HepG2 (cell line): ENCODE data around the gene ZFR. TPM values are rescaled to one million over a fixed set of nuclear protein-coding genes. Genes with fewer than 3 reads are reported as not detected.
A peak's percentile ranks its signal among the peaks of the same experiment; 100 is the strongest.

ENCODE experiments used
- ATAC-seq: fragments of 200-7000 bp; cut with Tn5 transposase; 3 replicates; pipeline ENCODE4 v1.9.1; 2020; ENCODE audit warnings: mild to moderate bottlenecking, moderate library complexity
- BruUV-seq: library from RNA; stranded (reverse); fragments of 400-500 nt; replicated peaks from 2 replicates; lab custom pipeline; 2021; lab: Mats Ljungman, UMichigan
- CTCF ChIA-PET: fragments of 300-600 bp; formaldehyde crosslinking; extraction: SDS; loops from one replicate; lab custom pipeline; 2021; ENCODE audit warnings: low total read pairs, inconsistent platforms, low intra/inter-chr PET ratio; lab: Yijun Ruan, JAX
- POLR2A ChIA-PET: fragments of 350-600 bp; sonication (Branson Sonifier 250); formaldehyde crosslinking; loops from one replicate; lab custom pipeline; 2020; ENCODE audit warnings: antibody characterized with exemption, inconsistent platforms; lab: Yijun Ruan, JAX
- DNase-seq: peaks from one replicate; pipeline ENCODE4 v3.0.0-alpha.2; 2015; ENCODE audit warnings: low spot score
- FAIRE-seq: peaks from 3 replicates; lab custom pipeline; 2011; peaks lifted over from hg19 to GRCh38; lab: Jason Lieb, UNC
- H2AFZ ChIP-seq: one replicate; pipeline ENCODE4 v1.6.1; 2011; ENCODE audit warnings: low read length, inconsistent platforms
- H3K27ac ChIP-seq: fragments of 300-600 bp; 3 replicates; pipeline ENCODE4 v1.8.0; 2011; ENCODE audit warnings: mixed run types, mild to moderate bottlenecking, mixed read lengths, low read length, inconsistent platforms; ENCODE audit not compliant: insufficient read depth; ENCODE audit errors: extremely low read length
- H3K27me3 ChIP-seq, 2 experiments: fragments of 200-600 bp in 1 of 2; 2 replicates in 1 of 2; 3 replicates in 1 of 2; pipeline versions ENCODE4 v1.6.0 to v1.8.0; 2011; ENCODE audit warnings: low read length in 2 of 2, mild to moderate bottlenecking in 2 of 2, moderate library complexity in 2 of 2, inconsistent platforms in 1 of 2; ENCODE audit not compliant: insufficient read depth in 2 of 2, control insufficient read depth in 1 of 2
- H3K36me3 ChIP-seq, 2 experiments: fragments of 200-600 bp in 1 of 2; replicated peaks in 1 of 2; 2 replicates in 1 of 2; 3 replicates in 1 of 2; pipeline versions ENCODE4 v1.5.1 to v1.8.0; 2011; ENCODE audit warnings: low read length in 2 of 2, inconsistent platforms in 1 of 2; ENCODE audit not compliant: insufficient read depth in 2 of 2, control insufficient read depth in 1 of 2
- H3K4me1 ChIP-seq: 2 replicates; pipeline ENCODE4 v1.5.1; 2012; ENCODE audit warnings: low read length, inconsistent platforms; ENCODE audit not compliant: insufficient read depth
- H3K4me2 ChIP-seq: 2 replicates; pipeline ENCODE4 v1.6.0; 2011; ENCODE audit warnings: low read depth, low read length, inconsistent platforms
- H3K4me3 ChIP-seq, 3 experiments: fragments of 200-600 bp in 1 of 3; sonication (generic), shearing (Covaris generic) in 1 of 3; replicated peaks in 1 of 3; 2 replicates each; pipeline ENCODE4 v1.5.1; 2011 to 2016; ENCODE audit warnings: low read length in 3 of 3, inconsistent platforms in 2 of 3, low read depth in 2 of 3, mild to moderate bottlenecking in 2 of 3, control low read depth in 1 of 3, mixed read lengths in 1 of 3; ENCODE audit not compliant: insufficient read depth in 1 of 3
- H3K79me2 ChIP-seq: one replicate; pipeline ENCODE4 v1.6.1; 2011; ENCODE audit warnings: low read length, inconsistent platforms; ENCODE audit not compliant: insufficient read depth
- H3K9ac ChIP-seq: 2 replicates; pipeline ENCODE4 v1.6.0; 2011; ENCODE audit warnings: mild to moderate bottlenecking, low read depth, low read length, inconsistent platforms; ENCODE audit not compliant: insufficient read depth
- H3K9me3 ChIP-seq: 2 replicates; pipeline ENCODE4 v1.5.1; 2012; ENCODE audit warnings: mild to moderate bottlenecking, low read length
- H4K20me1 ChIP-seq: 2 replicates; pipeline ENCODE4 v1.6.0; 2011; ENCODE audit warnings: inconsistent platforms, mild to moderate bottlenecking, low read length, moderate library complexity; ENCODE audit not compliant: insufficient read depth
- ATRX ChIP-seq: sonication (generic); formaldehyde crosslinking; IDR thresholded peaks from 2 replicates; pipeline ENCODE4 v1.4.0; 2020; ENCODE audit warnings: missing genetic modification reagents, borderline replicate concordance
- KLF15 ChIP-seq: sonication (generic); formaldehyde crosslinking; IDR thresholded peaks from 2 replicates; pipeline ENCODE4 v1.8.1; 2023; ENCODE audit warnings: borderline replicate concordance, mild to moderate bottlenecking, inconsistent platforms, missing genetic modification reagents, mixed read lengths
- MAFK ChIP-seq, 2 experiments: IDR thresholded peaks in 1 of 2; conservative IDR thresholded peaks in 1 of 2; 2 replicates each; pipeline ENCODE4 v1.6.1; 2011; ENCODE audit warnings: improper control_type of control experiment in 2 of 2, low read length in 2 of 2
- ZBTB1 ChIP-seq: sonication (generic); formaldehyde crosslinking; IDR thresholded peaks from 2 replicates; pipeline ENCODE4 v1.4.0; 2020; ENCODE audit warnings: missing genetic modification reagents, borderline replicate concordance
- ZFP62 ChIP-seq: sonication (generic); formaldehyde crosslinking; IDR thresholded peaks from 2 replicates; pipeline ENCODE4 v1.4.0; 2020; ENCODE audit warnings: missing genetic modification reagents
- ZNF501 ChIP-seq: sonication (generic); formaldehyde crosslinking; IDR thresholded peaks from 2 replicates; pipeline ENCODE4 v1.5.1; 2020; ENCODE audit warnings: mild to moderate bottlenecking, moderate library complexity, missing genetic modification reagents
- ZZZ3 ChIP-seq: sonication (generic); formaldehyde crosslinking; IDR thresholded peaks from 2 replicates; pipeline ENCODE4 v1.4.0; 2020; ENCODE audit warnings: missing genetic modification reagents, mild to moderate bottlenecking, borderline replicate concordance
- WGBS: methylation state at CpG from one replicate; pipeline ENCODE4 v1.1.6; 2017; ENCODE audit warnings: low lambda C conversion rate; 5-methylcytosine and 5-hydroxymethylcytosine counted together
- in situ Hi-C: cut with HindIII; loops from 2 replicates; pipeline ENCODE4 v1.10.0; 2017; ENCODE audit warnings: low pct_unique_long_range_greater_than_20kb; ENCODE audit not compliant: extremely low pct_ligation_motif_present
- intact Hi-C: fragments of 100-400 bp; cut with micrococcal nuclease; formaldehyde crosslinking; loops from one replicate; pipeline ENCODE4 v1.10.0; 2022; ENCODE audit not compliant: unreplicated experiment
- microRNA counts: library from miRNA; unstranded; fragments of <30 nt; microRNA quantifications from one replicate; lab custom pipeline; 2015
- microRNA-seq: library from miRNA; unstranded; fragments of <30 nt; microRNA quantifications from one replicate; pipeline ENCODE4, GENCODE V29; 2020
- polyA plus RNA-seq, 8 experiments: library from polyadenylated mRNA; depleted of rRNA in 3 of 8; stranded (reverse) in 7 of 8; unstranded in 1 of 8; fragments of >200 nt; fragmentation: Illumina TruSeq in 4 of 8; extraction: Trizol in 4 of 8; gene quantifications; 2 replicates each; pipeline versions ENCODE4 v1.2.1 to v1.2.3, GENCODE V29; 2011 to 2016; ENCODE audit warnings: low read depth in 4 of 8, missing spikeins in 1 of 8, mixed read lengths in 1 of 8; ENCODE audit not compliant: insufficient read depth in 1 of 8
- small RNA-seq, 3 experiments: library from RNA; depleted of rRNA; stranded (forward); fragments of <200 nt; gene quantifications; one replicate each; pipeline ENCODE3, GENCODE V24; 2012; ENCODE audit warnings: low read depth in 2 of 3, low replicate concordance in 1 of 3; ENCODE audit not compliant: insufficient read length in 3 of 3, insufficient read depth in 2 of 3
- total RNA-seq, 5 experiments: library from RNA; depleted of rRNA; stranded (reverse); fragments of >200 nt; fragmentation: Illumina TruSeq; extraction: Trizol; gene quantifications; 2 replicates each; pipeline ENCODE4 v1.2.3, GENCODE V29; 2016; ENCODE audit warnings: low read depth in 1 of 5
- TF ChIP-seq, protein P1 (sequence below): sonication (generic); formaldehyde crosslinking; IDR thresholded peaks from 2 replicates; pipeline ENCODE4 v1.5.1; 2020; ENCODE audit warnings: missing genetic modification reagents, mild to moderate bottlenecking, borderline replicate concordance

ZFR gene
- total and polyA plus RNA-seq, 2 of the 13 experiments (the other 11 are each of a cell fraction or from before 2014, with no cell fraction given): 89.0 to 92.8 TPM

DNA sequence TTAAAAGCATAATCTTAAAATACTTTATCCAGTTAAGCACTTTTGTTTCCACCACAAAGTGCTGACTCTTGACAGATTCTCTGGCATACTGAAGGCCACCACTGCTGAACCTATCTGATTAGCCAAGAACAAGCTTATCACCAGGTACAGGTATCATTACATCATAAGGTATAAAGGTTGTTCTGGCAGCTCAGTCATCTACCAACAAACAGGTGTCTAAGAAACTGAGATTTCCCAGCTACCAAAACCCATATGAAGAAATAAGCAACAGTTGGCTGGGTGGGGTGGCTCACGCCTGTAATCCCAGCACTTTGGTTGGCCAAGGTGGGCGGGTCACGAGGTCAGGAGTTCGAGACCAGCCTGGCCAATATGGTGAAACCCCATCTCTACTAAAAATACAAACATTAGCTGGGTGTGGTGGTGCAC lies 136.8 kb downstream of the ZFR start (continued):
- TF ChIP-seq, protein P1, sequence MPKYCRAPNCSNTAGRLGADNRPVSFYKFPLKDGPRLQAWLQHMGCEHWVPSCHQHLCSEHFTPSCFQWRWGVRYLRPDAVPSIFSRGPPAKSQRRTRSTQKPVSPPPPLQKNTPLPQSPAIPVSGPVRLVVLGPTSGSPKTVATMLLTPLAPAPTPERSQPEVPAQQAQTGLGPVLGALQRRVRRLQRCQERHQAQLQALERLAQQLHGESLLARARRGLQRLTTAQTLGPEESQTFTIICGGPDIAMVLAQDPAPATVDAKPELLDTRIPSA (CRISPR knock-in tag): no peak
- TF ChIP-seq MAFK (conservative IDR thresholded peaks at IDR 0.05 in 1 of 2, IDR thresholded peaks at IDR 0.05 in 1 of 2; ENCODE audit: low read length in 2 of 2): peak; percentile 77 to 82
- TF ChIP-seq ZZZ3 (CRISPR knock-in tag): no peak
- no peak for TF ChIP-seq KLF15

DNA sequence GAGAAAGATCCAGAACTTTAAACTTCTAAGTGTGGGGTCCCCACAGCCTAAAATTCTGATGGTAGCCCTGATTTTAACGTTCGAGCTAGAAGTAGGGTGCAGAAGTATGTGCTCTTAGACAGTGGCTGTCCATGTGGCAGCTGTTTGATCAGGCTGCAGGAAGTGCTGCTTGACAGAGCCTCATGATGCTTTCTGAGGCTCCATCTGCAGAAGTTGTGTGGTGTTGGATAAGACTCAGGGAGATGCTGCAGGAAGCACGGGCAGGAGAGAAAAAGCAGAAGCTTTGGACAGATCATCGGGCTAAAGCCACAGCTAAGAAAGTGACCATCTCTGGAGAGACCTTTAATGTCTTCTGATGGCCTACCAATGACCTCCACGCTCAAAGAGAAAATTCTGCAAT lies 139.9 kb downstream of the ZFR start:
- no peak for TF ChIP-seq ZNF501
- TF ChIP-seq ZFP62 (CRISPR knock-in tag): no peak
- no peak for TF ChIP-seq ZBTB1
- no peak for TF ChIP-seq ATRX (CRISPR knock-in tag)
- POLR2A ChIA-PET: no interaction called here
- H3K27ac ChIP-seq: no peak overlapping the region
- peaks cover 35% of the 10 kb centered on the region for H4K20me1 ChIP-seq
- CTCF ChIA-PET: no interaction called here
- no peak for FAIRE-seq
- in situ Hi-C loops (no loop called here), intact Hi-C loops (no loop called here)
- no peak for DNase-seq
- no peaks in the 10 kb centered on the region for H3K9me3 ChIP-seq
- 85% methylated on average over 5 of the region's 5 CpGs for WGBS
- H3K9ac ChIP-seq: no peak overlapping the region
- H2AFZ ChIP-seq: no peak overlapping the region
- H3K4me3 ChIP-seq: no peak overlapping the region
- H3K27me3 ChIP-seq: no peaks in the 10 kb centered on the region
- H3K4me1 ChIP-seq: peaks cover 73% of the 10 kb centered on the region
- no peak overlapping the region for H3K4me2 ChIP-seq
- peaks cover 95% of the 10 kb centered on the region for H3K79me2 ChIP-seq
- peaks cover 1 to 23% of the 10 kb centered on the region in 2 experiments; a peak in 4 of 5 replicates for H3K36me3 ChIP-seq
- BruUV-seq: no TSS peak
- ATAC-seq: no peak; the same call in 2 of the 3 replicates

MicroRNA genes within 50 kb of the gene (microRNA counts, 767-probe panel; counts per million panel counts)
- microRNA hsa-miR-579 (lab: Ali Mortazavi, UCI): not detected

Small RNAs within 50 kb of the gene (microRNA-seq; reads per million reads assigned to microRNA genes)
- 31.0 reads per million, percentile 60 among the genes with 10 or more reads in this experiment for gene MIR579

Small RNAs within 50 kb of the gene (small RNA-seq; reads per million reads assigned to genes)
- 0 to 43.5 (median 6.2) reads per million in 3 experiments for gene MIR579
- 0 to 0.97 (median 0.33) reads per million in 3 experiments for gene RNU6-378P

Other genes starting within 250 kb of the ZFR start
- gene MTMR12, start 131.8 kb downstream of the ZFR start, total RNA-seq (2016; rRNA removed; fragmentation: Illumina TruSeq; extraction: Trizol): 36.6 and 56.5 TPM in 2 replicates
- gene MTMR12, start 131.8 kb downstream of the ZFR start, polyA plus RNA-seq (2011; rRNA removed): 21.3 and 23.4 TPM in 2 replicates
- gene SUB1, start 140.8 kb upstream of the ZFR start, total RNA-seq (2016; rRNA removed; fragmentation: Illumina TruSeq; extraction: Trizol): 693 and 1,107 TPM in 2 replicates
- 113 and 182 TPM in 2 replicates for gene SUB1, start 140.8 kb upstream of the ZFR start, polyA plus RNA-seq (2011; rRNA removed)